ENCODE measurements around the gene FAM25G.
"Not testable (repeated sequence)": the region's sequence is repeated elsewhere in the genome, so short reads cannot be mapped to it uniquely, and the experiment has no call there.

FAM25G gene

DNA sequence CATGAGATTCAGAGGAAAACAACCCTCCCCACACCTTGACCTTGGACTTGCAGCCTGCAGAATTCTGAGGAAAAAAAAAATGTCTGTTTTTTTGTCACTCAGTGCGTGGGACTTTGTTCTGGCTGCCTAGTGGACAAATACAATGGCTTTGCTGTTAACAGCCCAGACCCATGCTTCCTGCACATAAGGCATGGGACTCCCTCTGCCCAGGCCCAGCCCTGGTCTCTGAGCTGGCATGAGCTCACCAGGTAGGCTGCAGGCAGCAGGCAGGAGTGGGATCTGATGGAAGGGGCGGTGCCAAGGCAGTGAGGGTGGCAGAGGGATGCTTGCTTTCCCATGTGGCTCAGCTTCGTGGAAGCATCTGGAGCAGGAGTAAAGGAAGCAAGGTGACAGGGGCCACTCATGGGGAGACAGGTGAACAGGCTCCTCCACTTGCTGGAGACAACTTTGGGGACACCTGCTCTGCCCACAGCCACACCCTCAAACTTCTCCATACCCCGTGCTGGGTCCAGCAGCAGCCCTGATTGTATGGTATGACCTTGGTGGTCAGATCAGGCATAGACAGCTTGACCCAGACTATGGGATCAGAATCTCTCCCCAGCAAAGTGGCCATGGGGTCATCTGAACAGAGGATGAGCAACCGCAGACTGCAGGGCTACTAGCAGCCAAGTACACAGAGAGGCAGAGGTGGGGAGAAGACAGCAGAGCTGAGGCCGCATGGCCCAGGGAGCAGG is 34.5 kb downstream of the FAM25G start:
- no peak for DNase-seq (ENCODE audit: low read depth)
- H3K4me3 ChIP-seq (ENCODE audit: low read depth, low read length): no peak overlapping the region
- TF ChIP-seq, protein P1, sequence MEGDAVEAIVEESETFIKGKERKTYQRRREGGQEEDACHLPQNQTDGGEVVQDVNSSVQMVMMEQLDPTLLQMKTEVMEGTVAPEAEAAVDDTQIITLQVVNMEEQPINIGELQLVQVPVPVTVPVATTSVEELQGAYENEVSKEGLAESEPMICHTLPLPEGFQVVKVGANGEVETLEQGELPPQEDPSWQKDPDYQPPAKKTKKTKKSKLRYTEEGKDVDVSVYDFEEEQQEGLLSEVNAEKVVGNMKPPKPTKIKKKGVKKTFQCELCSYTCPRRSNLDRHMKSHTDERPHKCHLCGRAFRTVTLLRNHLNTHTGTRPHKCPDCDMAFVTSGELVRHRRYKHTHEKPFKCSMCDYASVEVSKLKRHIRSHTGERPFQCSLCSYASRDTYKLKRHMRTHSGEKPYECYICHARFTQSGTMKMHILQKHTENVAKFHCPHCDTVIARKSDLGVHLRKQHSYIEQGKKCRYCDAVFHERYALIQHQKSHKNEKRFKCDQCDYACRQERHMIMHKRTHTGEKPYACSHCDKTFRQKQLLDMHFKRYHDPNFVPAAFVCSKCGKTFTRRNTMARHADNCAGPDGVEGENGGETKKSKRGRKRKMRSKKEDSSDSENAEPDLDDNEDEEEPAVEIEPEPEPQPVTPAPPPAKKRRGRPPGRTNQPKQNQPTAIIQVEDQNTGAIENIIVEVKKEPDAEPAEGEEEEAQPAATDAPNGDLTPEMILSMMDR (IDR thresholded peaks at IDR 0.05; ENCODE audit: low read depth, low read length, missing control alignments): no peak
- in situ Hi-C loops (cut with HindIII; ENCODE audit: low sequenced_read_pairs): no loop called here

DNA sequence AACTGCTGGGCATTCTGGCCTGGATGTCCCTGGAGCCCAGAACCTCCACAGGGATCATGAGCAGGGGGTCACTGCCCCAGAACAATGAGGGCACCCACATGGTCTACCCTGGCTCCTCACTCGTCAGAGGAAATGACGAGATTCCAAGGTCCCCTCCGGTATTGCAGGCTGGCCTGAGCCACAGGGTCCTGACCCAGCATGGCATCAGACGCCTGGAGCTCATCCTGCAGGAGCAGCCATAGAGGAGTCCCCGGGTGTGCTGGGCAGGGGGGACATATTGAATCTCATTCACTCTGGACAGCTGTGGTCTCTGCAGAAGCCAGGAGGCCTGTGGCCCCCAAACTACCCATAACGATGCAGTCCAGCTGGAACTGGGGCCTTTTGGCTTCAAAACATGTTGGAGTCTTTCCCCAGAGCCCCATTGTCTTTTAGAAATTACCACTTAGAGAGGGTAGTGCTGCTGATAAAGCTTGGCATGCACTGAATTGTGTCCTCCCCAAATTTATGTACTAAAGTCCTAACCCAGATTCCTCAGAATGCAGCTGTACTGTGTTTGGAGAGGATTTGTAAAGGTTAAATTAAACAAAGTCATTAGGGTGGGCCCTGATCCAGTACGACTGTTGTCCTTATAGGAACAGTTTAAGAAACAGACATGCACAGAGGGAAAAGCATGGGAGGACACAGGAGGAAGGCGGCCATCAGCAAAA is 35.3 kb downstream of the FAM25G start:
- no peak overlapping the region for H3K4me3 ChIP-seq (ENCODE audit: low read depth, low read length)
- TF ChIP-seq, protein P1 (IDR thresholded peaks at IDR 0.05; ENCODE audit: low read depth, low read length, missing control alignments): no peak
- in situ Hi-C loops (cut with HindIII; ENCODE audit: low sequenced_read_pairs): no loop called here
- no peak for DNase-seq (ENCODE audit: low read depth)

DNA sequence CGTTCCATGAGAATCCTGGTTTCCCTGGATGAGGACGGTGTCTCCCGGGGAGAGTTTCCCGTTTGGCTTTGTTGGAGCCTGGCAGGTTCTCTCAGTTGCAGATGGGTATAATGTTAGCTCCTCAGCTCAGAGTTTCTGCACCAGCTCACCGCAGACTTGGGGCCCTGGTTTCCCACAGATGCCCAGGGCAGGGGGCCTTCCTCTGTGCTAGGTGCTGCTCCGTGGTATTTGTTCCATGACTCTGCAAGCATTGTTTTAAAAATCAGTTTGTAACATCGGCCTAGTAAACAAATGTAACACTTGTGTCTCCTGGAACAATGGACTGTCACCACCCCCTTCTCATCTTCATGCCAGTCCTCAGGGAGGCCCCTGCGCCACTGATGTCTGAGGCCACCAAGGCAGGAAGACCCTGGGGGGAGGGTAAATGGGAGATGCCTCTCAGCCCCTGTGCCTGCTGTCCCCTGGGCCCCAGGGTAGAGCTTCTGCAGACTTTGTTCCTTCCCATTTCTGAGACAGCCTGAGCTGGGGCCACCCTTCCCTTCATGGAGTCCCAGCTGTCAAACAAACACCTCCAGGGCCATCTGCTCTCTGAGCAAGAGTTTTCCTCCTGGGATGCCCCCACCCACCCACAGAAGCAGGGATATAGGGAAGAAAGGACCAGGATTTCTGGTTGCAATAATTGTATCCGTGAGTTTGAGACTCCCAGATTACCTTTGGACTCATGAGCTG is 36.0 kb downstream of the FAM25G start:
- H3K4me3 ChIP-seq (ENCODE audit: low read depth, low read length); in situ Hi-C loops (cut with HindIII; ENCODE audit: low sequenced_read_pairs); DNase-seq (ENCODE audit: low read depth): not testable (repeated sequence)

DNA sequence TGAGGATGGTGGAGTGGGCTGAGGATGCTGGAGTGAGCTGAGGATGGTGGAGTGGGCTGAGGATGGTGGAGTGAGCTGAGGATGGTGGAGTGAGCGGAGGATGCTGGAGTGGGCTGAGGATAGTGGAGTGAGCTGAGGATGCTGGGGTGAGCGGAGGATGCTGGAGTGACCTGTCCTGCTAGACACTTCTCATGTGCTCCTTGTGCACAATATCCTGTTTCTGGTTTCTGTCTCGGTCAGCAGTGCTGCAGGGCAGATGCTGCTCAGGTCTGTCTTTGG is 36.8 kb downstream of the FAM25G start:
- no peak overlapping the region for H3K4me3 ChIP-seq (ENCODE audit: low read depth, low read length)
- TF ChIP-seq, protein P1 (IDR thresholded peaks at IDR 0.05; ENCODE audit: low read depth, low read length, missing control alignments): no peak
- no peak for DNase-seq (ENCODE audit: low read depth)
- in situ Hi-C loops (cut with HindIII; ENCODE audit: low sequenced_read_pairs): no loop called here

DNA sequence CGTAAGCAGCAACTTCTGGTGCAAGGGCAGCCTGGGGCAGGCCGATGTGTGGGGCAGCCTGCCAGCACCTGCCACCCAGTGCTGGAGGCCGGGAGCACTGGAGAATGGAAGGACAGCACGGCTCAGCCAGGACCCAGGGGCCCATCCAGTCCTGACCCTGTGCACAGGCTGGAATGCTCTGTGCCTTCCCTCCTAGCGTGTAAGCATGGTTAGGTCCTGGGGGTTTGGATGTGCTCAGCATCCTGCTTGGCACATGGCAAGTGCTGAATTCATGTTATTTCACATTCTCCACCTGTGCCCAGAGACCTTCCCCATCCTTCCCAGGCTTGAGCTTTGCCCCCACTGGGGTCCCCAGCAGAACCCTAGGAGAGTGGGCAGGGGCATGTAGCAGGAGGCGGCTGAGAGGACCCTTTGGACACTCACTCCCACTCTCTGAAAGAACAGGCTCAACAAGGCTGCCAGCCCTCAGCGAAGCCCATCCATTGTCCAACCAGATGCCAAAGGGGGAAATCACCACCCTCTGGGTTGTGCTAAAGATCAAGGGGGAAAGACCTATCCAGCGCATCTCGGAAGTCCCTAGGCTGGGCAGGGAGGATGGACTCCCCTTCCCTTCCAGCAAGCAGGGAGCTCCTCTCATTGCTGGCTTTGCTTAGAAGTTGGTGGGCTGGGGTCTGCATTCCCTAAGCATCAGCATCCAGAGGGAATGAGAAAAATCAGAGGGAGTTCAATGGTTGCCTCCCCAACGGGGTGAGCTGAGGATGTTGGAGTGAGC is 37.3 kb downstream of the FAM25G start:
- H3K4me3 ChIP-seq (ENCODE audit: low read depth, low read length): no peak overlapping the region
- in situ Hi-C loops (cut with HindIII; ENCODE audit: low sequenced_read_pairs): no loop called here
- DNase-seq (ENCODE audit: low read depth): no peak
- TF ChIP-seq, protein P1 (IDR thresholded peaks at IDR 0.05; ENCODE audit: low read depth, low read length, missing control alignments): no peak

DNA sequence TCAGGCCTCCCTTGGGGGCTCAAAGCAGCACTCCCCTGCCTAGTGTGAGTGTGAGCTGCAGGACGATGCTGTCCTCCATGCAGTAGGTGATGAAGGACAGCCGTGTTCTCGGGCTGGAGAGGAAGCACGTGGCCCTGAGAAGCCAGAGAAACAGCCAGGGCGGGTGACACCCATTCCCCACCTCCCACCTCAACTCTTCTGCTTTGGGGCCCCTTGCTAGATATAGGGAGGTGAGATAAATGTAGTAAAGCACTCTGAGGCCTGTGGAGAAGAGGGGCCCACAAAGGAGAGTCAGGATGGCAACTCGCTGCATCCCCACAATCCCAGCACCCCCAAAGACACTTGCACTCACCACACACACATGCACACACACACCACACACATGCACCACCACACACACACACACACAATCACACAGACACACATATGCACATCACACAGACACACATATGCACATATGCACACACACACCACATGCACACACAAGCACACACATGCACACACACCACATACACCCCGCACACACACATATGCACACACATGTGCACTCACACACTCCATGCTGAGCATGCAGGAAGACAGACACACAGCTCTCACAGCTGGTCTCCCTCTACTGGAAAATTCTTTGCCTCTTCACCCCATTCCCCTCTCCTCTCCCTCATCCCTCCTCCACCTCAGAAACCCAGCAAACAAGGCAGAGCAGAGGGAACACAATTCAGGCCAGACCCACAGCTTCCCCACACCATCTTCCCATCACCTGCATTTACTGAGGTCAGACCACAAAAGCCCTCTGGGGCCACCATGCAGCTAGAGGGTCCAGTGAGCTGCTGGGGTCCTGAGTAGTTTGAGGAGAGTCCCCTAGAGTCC is 38.1 kb downstream of the FAM25G start:
- no peak for DNase-seq (ENCODE audit: low read depth)
- TF ChIP-seq, protein P1 (IDR thresholded peaks at IDR 0.05; ENCODE audit: low read depth, low read length, missing control alignments): no peak
- in situ Hi-C loops (cut with HindIII; ENCODE audit: low sequenced_read_pairs): no loop called here
- H3K4me3 ChIP-seq (ENCODE audit: low read depth, low read length): no peak overlapping the region
